OCI-LY1 (cell line): ENCODE measurements around the gene TRIM40.
"Not testable (repeated sequence)": the region's sequence is repeated elsewhere in the genome, so short reads cannot be mapped to it uniquely, and the experiment has no call there.

Experiments used
- H2AFZ ChIP-seq: fragments of 200-600 bp; sonication (generic), shearing (Covaris generic); 2 replicates; pipeline ENCODE4 v1.6.0; 2014; ENCODE audit warnings: antibody characterized with exemption, mild to moderate bottlenecking, low read length
- H3F3A ChIP-seq: fragments of 200-600 bp; sonication (generic), shearing (Covaris generic); 2 replicates; pipeline ENCODE4 v1.6.0; 2014; ENCODE audit warnings: mild to moderate bottlenecking, antibody characterized with exemption, low read length, moderate library complexity; ENCODE audit not compliant: insufficient read depth
- H3K27ac ChIP-seq: fragments of 200-600 bp; sonication (generic); 2 replicates; pipeline ENCODE4 v1.5.1; 2014; ENCODE audit warnings: low read length, mixed run types, mild to moderate bottlenecking, low read depth; ENCODE audit not compliant: poor library complexity, severe bottlenecking
- H3K27me3 ChIP-seq: fragments of 200-600 bp; sonication (generic); 2 replicates; pipeline ENCODE4 v1.6.0; 2014; ENCODE audit warnings: antibody characterized with exemption, mild to moderate bottlenecking, low read length, moderate library complexity; ENCODE audit not compliant: insufficient read depth
- H3K36me3 ChIP-seq: fragments of 200-600 bp; sonication (generic); 2 replicates; pipeline ENCODE4 v1.6.1; 2014; ENCODE audit warnings: mild to moderate bottlenecking, antibody characterized with exemption, low read length, moderate library complexity, mixed read lengths; ENCODE audit not compliant: insufficient read depth
- H3K4me1 ChIP-seq: fragments of 200-600 bp; sonication (generic); 2 replicates; pipeline ENCODE4 v1.5.1; 2014; ENCODE audit warnings: mild to moderate bottlenecking, low read length, moderate library complexity; ENCODE audit not compliant: insufficient read depth, severe bottlenecking
- H3K4me2 ChIP-seq: fragments of 200-600 bp; sonication (generic), shearing (Covaris generic); 2 replicates; pipeline ENCODE4 v1.6.1; 2014; ENCODE audit warnings: low read length
- H3K4me3 ChIP-seq: fragments of 200-600 bp; sonication (generic); 2 replicates; pipeline ENCODE4 v1.5.1; 2014; ENCODE audit warnings: low read length, low read depth, mild to moderate bottlenecking, mixed read lengths; ENCODE audit not compliant: poor library complexity, severe bottlenecking
- H3K79me2 ChIP-seq: fragments of 200-600 bp; shearing (Covaris generic); 2 replicates; pipeline ENCODE4 v1.6.1; 2016; ENCODE audit warnings: mixed run types, low read length, mixed read lengths; ENCODE audit not compliant: insufficient read depth
- H3K9ac ChIP-seq: fragments of 200-600 bp; sonication (generic), shearing (Covaris generic); 2 replicates; pipeline ENCODE4 v1.6.1; 2014; ENCODE audit warnings: mild to moderate bottlenecking, low read length, mixed read lengths
- H3K9me2 ChIP-seq: fragments of 200-600 bp; sonication (generic), shearing (Covaris generic); 2 replicates; pipeline ENCODE4 v1.6.1; 2014; ENCODE audit warnings: low read depth, mild to moderate bottlenecking, low read length, mixed read lengths
- H3K9me3 ChIP-seq: fragments of 200-600 bp; shearing (Covaris generic); 2 replicates; pipeline ENCODE4 v1.6.1; 2014; ENCODE audit warnings: low read length, mixed read lengths
- H4K20me1 ChIP-seq: fragments of 200-600 bp; sonication (generic), shearing (Covaris generic); 2 replicates; pipeline ENCODE4 v1.6.0; 2016; ENCODE audit warnings: mild to moderate bottlenecking, low read length; ENCODE audit not compliant: insufficient read depth
- EZH2 ChIP-seq: fragments of 200-600 bp; sonication (generic), shearing (Covaris generic); IDR thresholded peaks from 2 replicates; pipeline ENCODE4 v1.8.0; 2017; ENCODE audit warnings: borderline replicate concordance, mixed run types, mild to moderate bottlenecking, antibody characterized with exemption, low read length, moderate library complexity, mixed read lengths
- TF ChIP-seq, protein P1 (sequence below): fragments of 200-600 bp; sonication (generic), shearing (Covaris generic); IDR thresholded peaks from 2 replicates; pipeline ENCODE4 v1.5.1; 2017; ENCODE audit warnings: mild to moderate bottlenecking, antibody characterized with exemption, low read length, moderate library complexity, mixed read lengths

TRIM40 gene

DNA sequence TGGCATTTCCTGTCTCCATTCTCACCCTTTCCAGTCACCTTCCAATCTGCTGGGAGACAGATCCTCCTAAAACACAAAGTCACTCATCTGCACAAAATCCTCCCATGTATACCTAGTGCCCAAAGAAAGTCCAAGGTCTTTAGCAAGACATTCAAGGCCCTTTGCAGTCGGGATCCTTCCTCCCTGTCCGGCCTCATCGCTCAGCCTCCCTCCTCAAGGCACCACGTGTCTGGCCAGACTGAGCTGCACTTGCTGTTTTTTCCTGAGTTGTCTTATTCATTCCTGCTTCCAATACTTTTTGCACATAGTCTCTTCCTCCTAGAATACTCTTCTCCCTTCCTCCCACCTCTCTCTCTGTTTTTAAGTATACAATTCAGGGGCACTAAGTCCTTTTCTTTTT is 28.8 kb downstream of the TRIM40 start:
- H3F3A ChIP-seq: no peaks in the 10 kb centered on the region
- H3K9ac ChIP-seq: no peak overlapping the region
- no peaks in the 10 kb centered on the region; the same call in 1 of the 2 replicates for H3K27me3 ChIP-seq

DNA sequence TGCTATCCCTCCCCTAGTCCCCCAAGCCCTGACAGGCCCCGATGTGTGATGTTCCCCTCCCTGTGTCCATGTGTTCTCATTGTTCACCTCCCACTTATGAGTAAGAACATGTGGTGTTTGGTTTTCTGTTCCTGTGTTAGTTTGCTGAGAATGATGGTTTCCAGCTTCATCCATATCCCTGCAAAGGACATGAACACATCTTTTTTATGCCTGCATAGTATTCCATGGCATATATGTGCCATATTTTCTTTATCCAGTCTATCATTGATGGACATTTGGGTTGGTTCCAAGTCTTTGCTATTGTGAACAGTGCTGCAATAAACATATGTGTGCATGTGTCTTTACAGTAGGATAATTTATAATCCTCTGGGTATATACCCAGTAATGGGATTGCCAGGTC is 29.3 kb downstream of the TRIM40 start:
- not testable (repeated sequence) for H3K36me3 ChIP-seq, H3K4me1 ChIP-seq, H3K9me2 ChIP-seq, H2AFZ ChIP-seq, H3F3A ChIP-seq, H3K79me2 ChIP-seq, H3K4me3 ChIP-seq, H3K9me3 ChIP-seq, H3K4me2 ChIP-seq, H3K9ac ChIP-seq, H3K27ac ChIP-seq, H4K20me1 ChIP-seq, H3K27me3 ChIP-seq

More for the DNA sequence above, 28.8 kb downstream of the TRIM40 start:
- no peaks in the 10 kb centered on the region for H3K9me3 ChIP-seq
- no peaks in the 10 kb centered on the region for H3K4me1 ChIP-seq
- TF ChIP-seq, protein P1, sequence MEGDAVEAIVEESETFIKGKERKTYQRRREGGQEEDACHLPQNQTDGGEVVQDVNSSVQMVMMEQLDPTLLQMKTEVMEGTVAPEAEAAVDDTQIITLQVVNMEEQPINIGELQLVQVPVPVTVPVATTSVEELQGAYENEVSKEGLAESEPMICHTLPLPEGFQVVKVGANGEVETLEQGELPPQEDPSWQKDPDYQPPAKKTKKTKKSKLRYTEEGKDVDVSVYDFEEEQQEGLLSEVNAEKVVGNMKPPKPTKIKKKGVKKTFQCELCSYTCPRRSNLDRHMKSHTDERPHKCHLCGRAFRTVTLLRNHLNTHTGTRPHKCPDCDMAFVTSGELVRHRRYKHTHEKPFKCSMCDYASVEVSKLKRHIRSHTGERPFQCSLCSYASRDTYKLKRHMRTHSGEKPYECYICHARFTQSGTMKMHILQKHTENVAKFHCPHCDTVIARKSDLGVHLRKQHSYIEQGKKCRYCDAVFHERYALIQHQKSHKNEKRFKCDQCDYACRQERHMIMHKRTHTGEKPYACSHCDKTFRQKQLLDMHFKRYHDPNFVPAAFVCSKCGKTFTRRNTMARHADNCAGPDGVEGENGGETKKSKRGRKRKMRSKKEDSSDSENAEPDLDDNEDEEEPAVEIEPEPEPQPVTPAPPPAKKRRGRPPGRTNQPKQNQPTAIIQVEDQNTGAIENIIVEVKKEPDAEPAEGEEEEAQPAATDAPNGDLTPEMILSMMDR: no peak
- no peak for TF ChIP-seq EZH2
- H3K79me2 ChIP-seq: no peaks in the 10 kb centered on the region
- H2AFZ ChIP-seq: no peak overlapping the region
- no peaks in the 10 kb centered on the region for H3K36me3 ChIP-seq
- H4K20me1 ChIP-seq: no peaks in the 10 kb centered on the region
- H3K4me3 ChIP-seq: no peak overlapping the region
- no peak overlapping the region for H3K27ac ChIP-seq
- no peak overlapping the region for H3K4me2 ChIP-seq
- H3K9me2 ChIP-seq: no peaks in the 10 kb centered on the region

DNA sequence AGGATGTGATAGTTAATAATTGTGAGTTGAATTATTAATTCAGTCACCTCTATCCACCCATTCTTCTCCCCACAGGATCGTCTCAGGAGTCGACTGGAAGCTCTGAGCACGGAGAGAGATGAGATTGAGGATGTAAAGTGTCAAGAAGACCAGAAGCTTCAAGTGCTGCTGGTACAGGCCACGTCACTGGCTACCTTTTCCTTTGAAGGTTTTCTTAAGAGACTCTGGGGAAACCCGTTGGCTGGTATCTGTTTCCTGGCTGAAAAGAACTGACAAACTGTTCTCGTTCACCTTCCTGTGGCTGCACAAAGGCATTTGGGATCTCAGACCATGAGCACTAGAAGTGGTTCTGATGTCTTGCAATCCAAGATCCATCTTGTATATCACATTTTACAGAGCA is 31.2 kb downstream of the TRIM40 start:
- Histone ChIP-seq H2AFZ (no peak overlapping the region), H3K9ac (no peak overlapping the region), H3K4me1 (no peaks in the 10 kb centered on the region), H3K27ac (no peak overlapping the region), H3K9me3 (no peaks in the 10 kb centered on the region), H3K9me2 (no peaks in the 10 kb centered on the region), H3F3A (no peaks in the 10 kb centered on the region), H3K79me2 (no peaks in the 10 kb centered on the region), H3K36me3 (no peaks in the 10 kb centered on the region), H4K20me1 (no peaks in the 10 kb centered on the region), H3K4me3 (no peak overlapping the region), H3K4me2 (no peak overlapping the region), H3K27me3 (no peaks in the 10 kb centered on the region; the same call in 1 of the 2 replicates)
- TF ChIP-seq, protein P1: no peak

DNA sequence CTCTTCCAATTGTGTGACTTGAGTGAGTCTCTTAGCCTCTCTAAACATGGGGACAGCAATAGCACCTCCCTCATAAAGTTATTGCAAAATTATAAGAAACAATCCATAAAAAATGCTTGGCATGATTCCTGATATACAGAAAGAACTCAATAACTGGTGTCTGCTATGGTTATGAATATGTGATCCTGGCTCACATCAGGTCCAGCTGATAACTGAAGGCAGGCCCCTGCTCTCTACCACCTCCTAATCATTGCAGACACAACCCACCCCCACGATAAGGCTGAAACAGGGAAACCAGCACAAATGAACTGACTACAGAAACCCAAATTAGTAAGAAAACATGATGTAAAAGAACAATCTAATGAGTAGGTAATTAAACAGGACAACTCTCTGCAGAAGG is 32.8 kb downstream of the TRIM40 start:
- no peak overlapping the region for H3K4me2 ChIP-seq
- no peaks in the 10 kb centered on the region for H3K79me2 ChIP-seq
- TF ChIP-seq EZH2: no peak
- TF ChIP-seq, protein P1: no peak
- H4K20me1 ChIP-seq: no peaks in the 10 kb centered on the region
- H3K4me1 ChIP-seq: no peaks in the 10 kb centered on the region
- H3K27me3 ChIP-seq: no peaks in the 10 kb centered on the region; the same call in 1 of the 2 replicates
- H3K36me3 ChIP-seq: no peaks in the 10 kb centered on the region
- H3K9me3 ChIP-seq: no peaks in the 10 kb centered on the region
- H3K27ac ChIP-seq: no peak overlapping the region
- no peak overlapping the region for H3K9ac ChIP-seq
- no peaks in the 10 kb centered on the region for H3K9me2 ChIP-seq
- H2AFZ ChIP-seq: no peak overlapping the region
- no peak overlapping the region for H3K4me3 ChIP-seq
- H3F3A ChIP-seq: no peaks in the 10 kb centered on the region
